HUDEP-2 (cell line): Measurements from ENCODE around the gene SLC4A8.
"Not testable (repeated sequence)": the region's sequence is repeated elsewhere in the genome, so short reads cannot be mapped to it uniquely, and the experiment has no call there.

ENCODE experiments used
- DNase-seq, 76 experiments: peaks; one replicate each; lab custom pipeline; 2025; ENCODE audit not compliant: unreplicated experiment in 76 of 76; lab: John Stamatoyannopoulos, UW

The SLC4A8 gene

GRCh38 chr12:51470116-51470515, 45.5 kb downstream of the SLC4A8 start:
- no peak for DNase-seq

GRCh38 chr12:51471111-51471864, 46.7 kb downstream of the SLC4A8 start:
- DNase-seq, result peak in 2 of 76 experiments; percentile 5 to 12

- DNase-seq, result no peak
Measured at GRCh38 chr12:51472984-51473383, 48.4 kb downstream of the SLC4A8 start.

- DNase-seq, result no peak
Measured at GRCh38 chr12:51473947-51474346, 49.3 kb downstream of the SLC4A8 start.

GRCh38 chr12:51475543-51475942, 50.9 kb downstream of the SLC4A8 start:
- DNase-seq, result no peak

DNA sequence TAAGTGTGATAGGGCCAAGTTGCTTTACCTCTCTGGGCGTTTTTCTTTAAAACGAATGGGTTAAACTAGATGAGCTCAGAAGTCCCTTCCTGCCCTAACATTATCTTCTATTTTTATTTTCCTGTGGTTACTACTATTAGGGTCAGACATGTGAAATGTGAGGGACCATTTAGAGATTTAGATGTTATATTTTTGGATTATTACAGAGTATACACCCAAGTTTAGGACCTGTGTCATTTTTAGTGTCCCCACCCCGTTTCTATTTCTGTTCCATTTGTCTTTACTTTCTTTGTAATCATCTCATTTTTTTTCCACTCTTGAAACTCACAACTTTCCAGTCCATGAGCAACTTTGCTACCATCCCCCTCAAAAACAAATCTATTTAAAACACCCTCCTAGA, 56.3 kb downstream of the SLC4A8 start:
- DNase-seq, result no peak

GRCh38 chr12:51482929-51483697, 58.5 kb downstream of the SLC4A8 start:
- no peak for DNase-seq

DNA sequence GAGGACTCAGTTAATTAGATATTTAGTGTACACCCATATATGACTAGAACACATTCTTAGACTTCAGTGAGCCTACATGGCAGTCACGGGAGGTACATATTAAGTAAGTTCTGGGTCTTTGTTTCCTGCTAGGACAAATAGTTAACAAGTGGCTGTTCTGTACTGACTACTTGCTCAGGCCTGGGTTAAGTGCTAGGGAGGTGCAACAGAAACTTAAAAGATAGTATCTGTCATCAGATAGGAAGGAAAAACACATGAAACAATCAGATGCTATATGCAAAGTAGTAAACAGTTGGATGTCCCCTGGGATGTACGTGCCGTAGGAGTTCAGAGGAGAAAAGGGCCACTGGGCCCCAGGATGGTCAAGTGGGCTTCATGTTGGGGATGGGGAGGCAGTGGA, 59.5 kb downstream of the SLC4A8 start:
- DNase-seq, result no peak

DNA sequence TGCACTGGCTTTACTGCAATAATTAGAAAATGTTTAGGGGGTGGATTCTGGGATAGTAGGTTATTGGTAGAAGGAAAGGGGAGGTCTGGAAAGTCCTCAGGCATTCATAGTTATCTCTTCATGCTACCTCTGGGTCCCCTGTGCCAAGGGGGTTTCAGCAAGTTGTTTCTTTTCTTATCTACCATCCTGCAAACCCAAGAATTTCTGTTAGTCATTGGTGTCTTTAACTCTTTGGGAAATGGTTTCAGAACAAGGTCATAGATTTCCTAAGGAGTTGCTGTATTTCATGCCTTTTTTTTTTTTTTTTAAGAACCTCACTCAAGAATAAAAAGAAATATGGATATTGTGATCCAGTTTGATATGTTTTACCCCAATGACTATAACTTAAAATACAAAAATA, 63.6 kb downstream of the SLC4A8 start:
- no peak for DNase-seq

DNA sequence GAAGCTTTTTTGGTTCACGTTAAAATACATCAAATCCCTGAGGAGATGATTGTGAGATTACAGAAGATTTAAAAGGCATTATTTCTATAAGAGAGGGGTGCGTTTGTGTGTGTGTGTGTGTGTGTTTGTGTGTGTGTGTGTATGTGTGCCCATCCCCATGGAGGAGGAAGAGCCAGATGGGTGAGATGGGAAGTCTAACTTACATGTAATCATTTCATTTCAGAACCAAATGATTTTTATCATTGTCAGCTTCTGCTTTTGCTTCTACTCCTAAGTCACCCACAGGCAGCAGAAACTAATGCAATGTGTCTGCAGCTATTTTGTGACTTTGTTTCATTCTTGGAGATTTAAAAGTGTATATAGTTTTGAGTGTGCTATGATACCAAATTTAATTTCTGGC, 68.7 kb downstream of the SLC4A8 start:
- no peak for DNase-seq

DNA sequence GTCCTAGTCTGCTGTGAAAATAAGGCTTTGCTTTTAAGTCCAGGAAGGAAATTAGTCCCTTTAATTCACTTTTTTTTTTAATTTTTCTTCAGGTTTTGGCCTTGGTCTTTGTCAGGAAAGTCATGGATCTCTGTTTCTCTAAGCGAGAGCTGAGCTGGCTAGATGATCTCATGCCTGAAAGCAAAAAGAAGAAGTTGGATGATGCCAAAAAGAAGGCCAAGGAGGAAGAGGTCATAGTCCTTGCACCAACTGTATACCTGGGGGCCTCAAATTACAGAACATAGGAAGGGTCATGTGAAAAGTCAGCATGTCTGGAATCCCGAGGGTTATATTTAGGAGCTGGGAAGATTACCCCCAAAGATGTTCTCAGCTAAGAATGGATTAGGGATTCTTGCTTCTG, 72.3 kb downstream of the SLC4A8 start:
- no peak for DNase-seq

- DNase-seq, result no peak
Measured at GRCh38 chr12:51504851-51505250, 80.2 kb downstream of the SLC4A8 start.

DNA sequence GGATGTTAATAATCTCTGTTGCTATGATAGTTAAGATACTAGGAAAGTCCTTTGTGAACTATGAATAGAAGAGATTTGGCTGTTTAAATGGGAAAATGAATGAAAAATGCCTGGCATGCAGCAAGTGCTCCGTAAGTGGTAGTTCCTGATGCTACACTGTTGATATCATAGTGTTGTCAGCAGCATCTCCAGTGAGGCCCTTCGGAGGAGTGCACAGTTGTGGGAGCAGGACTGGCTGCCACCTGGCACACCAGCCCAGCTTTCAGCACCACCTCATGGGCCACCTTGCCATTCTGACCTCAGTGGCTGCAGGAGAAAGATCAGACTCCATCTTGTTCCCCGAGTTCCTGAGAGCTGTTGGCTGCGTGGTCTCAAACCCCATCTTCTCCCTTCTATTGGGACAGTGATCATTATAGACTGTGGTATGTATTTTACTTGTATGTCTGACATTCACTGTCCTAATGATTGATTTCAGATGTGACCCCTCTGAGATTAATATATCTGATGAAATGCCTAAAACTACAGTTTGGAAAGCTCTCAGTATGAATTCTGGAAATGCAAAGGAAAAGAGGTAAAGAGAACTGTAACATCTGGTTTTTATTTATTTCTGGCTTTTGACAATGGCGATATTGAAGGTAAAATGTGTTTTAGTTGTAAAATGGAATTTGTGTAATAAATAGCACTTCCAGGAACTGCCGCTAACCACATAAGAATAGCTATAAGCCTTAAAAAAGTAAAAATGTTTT, 80.9 kb downstream of the SLC4A8 start:
- no peak for DNase-seq

- DNase-seq, result no peak
Measured at GRCh38 chr12:51507178-51507577, 82.5 kb downstream of the SLC4A8 start.

- no peak for DNase-seq
Measured at GRCh38 chr12:51508285-51508684, 83.7 kb downstream of the SLC4A8 start.

DNA sequence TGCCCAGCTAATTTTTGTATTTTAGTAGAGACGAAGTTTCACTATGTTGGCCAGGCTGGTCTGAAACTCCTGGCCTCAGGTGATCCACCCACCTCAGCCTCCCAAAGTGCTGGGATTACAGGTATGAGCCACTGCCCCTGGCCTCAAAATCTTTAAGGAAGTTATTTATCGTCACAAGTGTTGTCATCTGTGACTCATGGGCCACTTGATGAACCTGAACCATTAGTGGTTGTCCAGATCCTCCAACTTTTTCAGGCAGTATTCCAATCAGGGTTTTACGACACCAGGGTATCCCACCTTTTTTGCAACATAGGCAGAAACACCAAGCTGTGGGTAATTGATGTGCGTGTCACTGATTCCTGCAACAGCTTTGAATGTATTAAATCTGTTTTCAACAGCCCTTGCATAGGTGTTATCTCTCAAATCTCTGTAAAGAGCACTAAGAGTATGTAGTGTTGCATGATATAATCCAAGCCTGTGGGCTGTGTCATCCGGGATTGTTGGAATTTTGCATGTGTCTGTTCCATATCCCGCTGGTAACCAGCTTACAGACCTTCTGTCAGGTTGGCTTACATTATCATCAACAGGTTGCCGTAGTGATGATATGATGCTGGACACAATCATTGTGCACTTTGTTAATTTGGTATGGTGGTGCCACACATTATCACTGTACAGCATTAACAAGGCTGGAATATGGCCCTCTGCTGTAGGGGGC, 87.1 kb downstream of the SLC4A8 start:
- no peak for DNase-seq

- DNase-seq, result no peak
Measured at GRCh38 chr12:51512438-51512837, 87.8 kb downstream of the SLC4A8 start.

GRCh38 chr12:51515037-51515436, 90.4 kb downstream of the SLC4A8 start:
- not testable (repeated sequence) for DNase-seq

GRCh38 chr12:51517316-51517715, 92.7 kb downstream of the SLC4A8 start:
- no peak for DNase-seq

GRCh38 chr12:51517800-51518199, 93.2 kb downstream of the SLC4A8 start:
- peak in 1 of 76 experiments; percentile 4 for DNase-seq

DNA sequence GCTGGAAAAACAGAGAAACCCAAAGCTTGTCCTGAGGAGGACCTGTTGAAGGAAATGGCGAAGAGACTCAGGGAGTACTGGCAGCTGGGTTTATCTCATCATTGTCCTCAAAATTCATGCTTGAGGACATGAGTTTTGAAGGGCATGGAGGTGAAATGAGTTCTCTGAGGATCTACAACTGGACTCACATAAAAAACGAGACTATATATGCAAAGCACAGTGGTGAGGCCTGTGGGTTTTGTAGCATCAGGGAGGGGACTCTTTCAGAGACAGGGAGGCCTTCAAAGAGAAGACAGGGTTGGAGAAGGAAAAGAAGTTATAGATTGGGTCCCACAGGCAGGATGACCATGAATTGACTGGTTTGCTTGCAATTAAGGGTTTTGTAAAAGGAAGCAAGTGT, 95.1 kb downstream of the SLC4A8 start:
- DNase-seq, result no peak
